Ascending aorta (tissue), 2 donors: Measurements from ENCODE around the gene TNKS1BP1. TPM values are rescaled to one million over a fixed set of nuclear protein-coding genes. Genes with fewer than 3 reads are reported as not detected.

ENCODE experiments used
- DNase-seq, 2 donors: peaks; one replicate each; pipeline ENCODE4 v3.0.0-alpha.2; 2019; ENCODE audit warnings: low spot score in 2 of 2
- H3K27ac ChIP-seq, 2 donors: fragments of 200-600 bp; sonication (generic); one replicate each; pipeline ENCODE4 v1.5.1; 2016 to 2017; ENCODE audit warnings: mild to moderate bottlenecking in 1 of 2
- H3K27me3 ChIP-seq: fragments of 200-600 bp; sonication (generic); one replicate; pipeline ENCODE4 v1.5.1; 2017
- H3K36me3 ChIP-seq, 2 donors: fragments of 200-600 bp; sonication (generic); one replicate each; pipeline ENCODE4 v1.5.1; 2016
- H3K4me1 ChIP-seq, 2 donors: fragments of 200-600 bp; sonication (generic); one replicate each; pipeline ENCODE4 v1.5.1; 2016 to 2017; ENCODE audit warnings: mild to moderate bottlenecking in 1 of 2
- H3K4me3 ChIP-seq, 2 donors: fragments of 200-600 bp; sonication (generic); one replicate each; pipeline ENCODE4 v1.5.1; 2016 to 2017; ENCODE audit warnings: mild to moderate bottlenecking in 1 of 2
- H3K9me3 ChIP-seq, 2 donors: fragments of 200-600 bp; sonication (generic); one replicate each; pipeline ENCODE4 v1.5.1; 2016
- intact Hi-C: fragments of 100-400 bp; cut with DNase I; formaldehyde crosslinking; loops from one replicate; pipeline ENCODE4 v1.15.1; 2023
- total RNA-seq: library from RNA; depleted of rRNA; stranded (reverse); fragments of >200 nt; gene quantifications from one replicate; pipeline ENCODE4 v1.1.0, GENCODE V29; 2016
- TF ChIP-seq, protein P1 (sequence below), 3 experiments: fragments of 200-600 bp in 2 of 3; fragments of 450-650 bp in 1 of 3; sonication (generic) in 2 of 3; IDR thresholded peaks; one replicate each; pipeline ENCODE4 v1.5.1; 2016 to 2019; ENCODE audit warnings: antibody characterized with exemption in 3 of 3, mild to moderate bottlenecking in 1 of 3, moderate library complexity in 1 of 3

Gene TNKS1BP1
- total RNA-seq, 1 donor from 2014 or later, result 131 TPM

DNA sequence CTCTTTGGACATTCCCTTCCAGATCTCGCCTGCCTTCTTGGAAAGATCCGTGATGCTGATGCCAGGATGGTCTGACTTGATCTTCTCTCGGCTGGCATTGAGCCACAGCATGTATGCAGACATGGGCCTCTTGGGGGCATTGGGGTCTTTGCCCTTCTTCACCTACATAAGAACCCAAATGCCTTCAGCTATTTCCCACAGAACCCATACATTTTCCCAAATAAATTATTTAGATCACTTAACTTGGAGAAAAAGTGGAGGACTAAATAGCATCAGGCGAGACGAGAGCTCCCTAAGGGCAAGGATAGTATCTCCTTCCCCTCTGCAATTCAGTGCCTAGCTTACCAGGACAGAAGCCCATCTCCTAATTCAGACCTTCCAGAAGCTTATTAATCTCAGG is 3.0 kb upstream of the TNKS1BP1 start:
- Histone ChIP-seq H3K27ac (peak overlapping the region; percentile 94 to 98), H3K9me3 (no peaks in the 10 kb centered on the region), H3K4me3 (no peak overlapping the region), H3K4me1 (peaks cover 4 to 13% of the 10 kb centered on the region in 2 donors), H3K36me3 (peaks cover 25 to 59% of the 10 kb centered on the region in 2 donors), H3K27me3 (no peaks in the 10 kb centered on the region)
- DNase-seq, result no peak
- intact Hi-C loops, result loop anchor here (5.0 to 10.0 kb wide), 2 partner anchors 167 to 205 kb away; partner anchors contain the start of gene TIMM10
- TF ChIP-seq, protein P1, sequence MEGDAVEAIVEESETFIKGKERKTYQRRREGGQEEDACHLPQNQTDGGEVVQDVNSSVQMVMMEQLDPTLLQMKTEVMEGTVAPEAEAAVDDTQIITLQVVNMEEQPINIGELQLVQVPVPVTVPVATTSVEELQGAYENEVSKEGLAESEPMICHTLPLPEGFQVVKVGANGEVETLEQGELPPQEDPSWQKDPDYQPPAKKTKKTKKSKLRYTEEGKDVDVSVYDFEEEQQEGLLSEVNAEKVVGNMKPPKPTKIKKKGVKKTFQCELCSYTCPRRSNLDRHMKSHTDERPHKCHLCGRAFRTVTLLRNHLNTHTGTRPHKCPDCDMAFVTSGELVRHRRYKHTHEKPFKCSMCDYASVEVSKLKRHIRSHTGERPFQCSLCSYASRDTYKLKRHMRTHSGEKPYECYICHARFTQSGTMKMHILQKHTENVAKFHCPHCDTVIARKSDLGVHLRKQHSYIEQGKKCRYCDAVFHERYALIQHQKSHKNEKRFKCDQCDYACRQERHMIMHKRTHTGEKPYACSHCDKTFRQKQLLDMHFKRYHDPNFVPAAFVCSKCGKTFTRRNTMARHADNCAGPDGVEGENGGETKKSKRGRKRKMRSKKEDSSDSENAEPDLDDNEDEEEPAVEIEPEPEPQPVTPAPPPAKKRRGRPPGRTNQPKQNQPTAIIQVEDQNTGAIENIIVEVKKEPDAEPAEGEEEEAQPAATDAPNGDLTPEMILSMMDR (IDR thresholded peaks at IDR 0.05), result no peak

DNA sequence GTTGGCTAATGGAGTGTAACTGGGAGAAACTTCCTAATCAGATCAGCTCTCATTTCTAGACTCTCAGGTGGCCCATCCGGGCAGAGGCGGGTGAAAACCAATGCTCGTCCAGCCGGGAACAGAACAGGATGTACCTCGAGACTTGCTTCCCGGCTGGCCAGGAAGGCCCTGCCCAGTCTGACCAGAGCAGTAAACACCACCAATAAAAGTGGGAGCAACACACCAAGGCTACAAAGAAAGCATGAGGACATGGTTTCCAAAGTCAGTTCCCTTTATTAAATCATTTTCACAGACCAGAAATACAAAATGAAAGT is 940 bp upstream of the TNKS1BP1 start:
- TF ChIP-seq, protein P1 (IDR thresholded peaks at IDR 0.05), result no peak
- Histone ChIP-seq H3K9me3 (no peaks in the 10 kb centered on the region), H3K27me3 (no peaks in the 10 kb centered on the region), H3K36me3 (peaks cover 9 to 40% of the 10 kb centered on the region in 2 donors), H3K27ac (peak overlapping the region; percentile 94 to 98), H3K4me1 (peaks cover 8 to 24% of the 10 kb centered on the region in 2 donors), H3K4me3 (peak overlapping the region; percentile 90 to 94)
- peak; percentile 47 to 84 for DNase-seq
- intact Hi-C loops, result loop anchor here (1.0 to 10.0 kb wide), 5 partner anchors 10 to 1253 kb away; partner anchors contain the start of genes SLC43A3, SSRP1 and TIMM10

DNA sequence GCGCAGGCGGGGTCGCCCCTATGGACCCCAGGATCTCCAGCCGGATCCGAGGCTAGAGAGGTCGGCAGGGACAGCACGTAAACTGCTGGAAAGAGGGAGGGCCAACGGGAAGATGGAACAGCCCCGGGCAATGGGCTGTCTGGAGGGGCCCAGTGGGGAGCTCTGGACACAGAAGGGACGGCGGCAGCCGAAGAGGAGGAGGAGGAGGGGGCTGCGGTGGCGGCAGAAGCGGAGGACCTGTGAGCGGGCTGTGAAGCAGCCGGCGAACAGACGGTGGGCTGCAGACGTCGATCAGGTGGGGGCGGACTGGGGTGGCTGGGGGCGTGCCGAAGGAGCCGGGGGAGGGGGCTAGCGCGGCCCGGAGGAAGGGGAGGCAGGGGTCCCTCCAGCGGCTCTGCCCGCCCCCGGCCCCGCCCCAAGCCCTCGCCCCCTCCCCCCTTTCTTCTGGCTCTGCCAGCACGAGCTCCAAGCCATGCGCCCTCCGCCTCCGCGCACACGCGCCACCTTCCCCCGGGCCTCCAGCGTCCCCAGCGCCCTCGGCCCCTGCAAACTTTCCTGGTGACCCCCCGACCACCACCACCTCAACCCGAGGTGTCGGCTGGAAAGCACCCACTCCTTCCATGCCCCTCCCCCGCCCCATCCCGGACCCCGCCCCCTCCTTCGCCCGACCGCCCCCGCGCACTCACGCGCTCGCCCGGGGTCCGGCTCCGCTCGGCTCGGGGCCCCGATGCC is 432 bp downstream of the TNKS1BP1 start:
- TF ChIP-seq, protein P1 (IDR thresholded peaks at IDR 0.05), result no peak
- H3K4me3 ChIP-seq, result peak overlapping the region; percentile 90 to 94
- peaks cover 8 to 33% of the 10 kb centered on the region in 2 donors for H3K4me1 ChIP-seq
- H3K27me3 ChIP-seq, result no peaks in the 10 kb centered on the region
- no peaks in the 10 kb centered on the region for H3K9me3 ChIP-seq
- DNase-seq, result no peak
- H3K27ac ChIP-seq, result peak overlapping the region; percentile 94 to 98
- intact Hi-C loops, result loop anchor here (2.0 to 10.0 kb wide), 2 partner anchors 102 to 170 kb away; partner anchors contain the start of gene SLC43A3
- peaks cover 10 to 40% of the 10 kb centered on the region in 2 donors for H3K36me3 ChIP-seq

DNA sequence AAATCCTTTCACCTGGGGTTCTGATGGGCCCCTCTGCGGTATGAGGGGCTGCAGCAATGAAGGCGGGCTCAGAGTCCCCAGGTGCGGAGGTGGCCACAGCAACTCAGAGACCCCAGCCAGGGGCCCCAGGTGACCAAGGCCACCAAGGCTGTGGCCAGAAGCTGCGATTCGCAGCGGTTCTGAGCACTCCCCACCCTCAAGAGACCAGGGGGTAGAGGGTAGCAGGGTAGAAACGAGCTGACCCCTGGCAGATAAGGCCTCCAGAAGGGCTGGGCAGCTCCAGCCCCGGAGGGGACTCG is 948 bp downstream of the TNKS1BP1 start:
- intact Hi-C loops, result loop anchor here (2.0 to 10.0 kb wide), 2 partner anchors 103 to 171 kb away; partner anchors contain the start of gene SLC43A3
- TF ChIP-seq, protein P1 (IDR thresholded peaks at IDR 0.05), result no peak
- Histone ChIP-seq H3K9me3 (no peaks in the 10 kb centered on the region), H3K36me3 (peaks cover 13 to 39% of the 10 kb centered on the region in 2 donors), H3K4me3 (peak overlapping the region; percentile 90 to 94), H3K27ac (peak overlapping the region; percentile 94 to 98), H3K27me3 (no peaks in the 10 kb centered on the region), H3K4me1 (peaks cover 8 to 33% of the 10 kb centered on the region in 2 donors)
- DNase-seq, result no peak

DNA sequence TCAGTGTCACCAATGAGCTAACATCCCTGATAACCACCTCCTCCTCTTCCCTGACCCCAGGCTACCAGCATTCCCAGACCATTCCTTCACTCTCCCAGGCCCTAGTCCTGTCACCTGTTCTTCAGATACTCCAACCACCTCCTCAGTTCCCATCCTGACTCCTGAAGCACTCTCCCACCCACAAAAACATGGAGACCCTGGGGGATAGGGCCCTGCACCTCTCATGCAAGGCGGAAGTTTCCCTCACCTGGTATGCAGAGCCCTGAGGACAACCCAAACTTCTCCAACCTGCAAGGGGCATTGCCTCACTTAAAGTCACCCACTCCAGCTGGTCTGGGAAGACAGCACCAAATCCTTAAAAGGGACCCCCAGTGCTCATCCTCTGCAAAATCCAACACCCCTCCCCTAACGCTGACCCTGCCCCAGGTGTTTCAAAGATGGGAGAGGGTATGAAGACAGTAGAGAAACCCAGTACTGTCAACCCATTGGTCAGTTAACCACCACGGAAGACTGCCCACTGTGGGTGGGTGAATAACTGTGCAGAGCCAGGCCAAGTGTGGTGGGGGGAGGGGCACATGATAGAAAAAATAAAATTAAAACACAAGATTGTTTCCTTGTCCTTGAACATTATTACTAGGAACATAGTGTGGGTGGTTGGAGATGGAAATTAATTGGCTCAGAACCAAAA is 1.4 kb downstream of the TNKS1BP1 start:
- H3K27me3 ChIP-seq, result no peaks in the 10 kb centered on the region
- no peak for DNase-seq
- peaks cover 12 to 38% of the 10 kb centered on the region in 2 donors for H3K4me1 ChIP-seq
- intact Hi-C loops, result loop anchor here (10.0 kb wide), 1 partner anchor 171 kb away; no protein-coding TSS in a partner anchor
- H3K36me3 ChIP-seq, result peaks cover 18 to 42% of the 10 kb centered on the region in 2 donors
- H3K27ac ChIP-seq, result peak overlapping the region; percentile 94 to 98
- peak overlapping the region; percentile 90 to 94 for H3K4me3 ChIP-seq
- H3K9me3 ChIP-seq, result no peaks in the 10 kb centered on the region
- TF ChIP-seq, protein P1 (IDR thresholded peaks at IDR 0.05), result no peak
